Measurements from ENCODE around the gene DNAI2.

GRCh38 chr17:74359916-74360315, 85.9 kb downstream of the DNAI2 start:
- TF ChIP-seq CTCF (conservative IDR thresholded peaks at IDR 0.05; ENCODE audit: low read length), result no peak
- no peak for TF ChIP-seq EZH2phosphoT487 (IDR thresholded peaks at IDR 0.05; ENCODE audit: borderline replicate concordance)

All from Loucy (cell line).